EH (cell line): ENCODE measurements around the gene NDUFAF2.
"Not testable (repeated sequence)": the region's sequence is repeated elsewhere in the genome, so short reads cannot be mapped to it uniquely, and the experiment has no call there.

Experiments used
- DNase-seq: peaks from one replicate; pipeline ENCODE4 v3.0.0-alpha.2; 2015; ENCODE audit warnings: low read depth

The NDUFAF2 gene

DNA sequence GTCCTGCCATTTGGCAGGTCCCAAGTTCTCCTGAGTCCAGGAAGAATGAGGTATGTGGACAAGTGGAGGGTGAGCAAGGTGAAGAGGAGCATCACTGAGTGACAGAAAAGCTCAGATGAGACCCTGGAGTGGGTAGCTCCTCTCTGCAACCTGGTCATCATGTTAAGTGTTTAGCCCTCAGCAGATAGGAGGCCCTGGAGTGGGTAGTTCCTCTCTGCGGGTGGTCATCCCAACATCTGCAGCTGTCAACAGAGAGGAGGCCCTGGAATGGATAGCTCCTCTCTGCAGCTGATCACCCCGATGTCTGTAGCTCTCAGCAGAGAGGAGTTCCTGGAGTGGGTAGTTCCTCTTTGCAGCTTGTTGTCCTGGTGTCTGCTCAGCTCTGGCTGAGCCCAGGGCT is 48.4 kb downstream of the NDUFAF2 start:
- DNase-seq: no peak

DNA sequence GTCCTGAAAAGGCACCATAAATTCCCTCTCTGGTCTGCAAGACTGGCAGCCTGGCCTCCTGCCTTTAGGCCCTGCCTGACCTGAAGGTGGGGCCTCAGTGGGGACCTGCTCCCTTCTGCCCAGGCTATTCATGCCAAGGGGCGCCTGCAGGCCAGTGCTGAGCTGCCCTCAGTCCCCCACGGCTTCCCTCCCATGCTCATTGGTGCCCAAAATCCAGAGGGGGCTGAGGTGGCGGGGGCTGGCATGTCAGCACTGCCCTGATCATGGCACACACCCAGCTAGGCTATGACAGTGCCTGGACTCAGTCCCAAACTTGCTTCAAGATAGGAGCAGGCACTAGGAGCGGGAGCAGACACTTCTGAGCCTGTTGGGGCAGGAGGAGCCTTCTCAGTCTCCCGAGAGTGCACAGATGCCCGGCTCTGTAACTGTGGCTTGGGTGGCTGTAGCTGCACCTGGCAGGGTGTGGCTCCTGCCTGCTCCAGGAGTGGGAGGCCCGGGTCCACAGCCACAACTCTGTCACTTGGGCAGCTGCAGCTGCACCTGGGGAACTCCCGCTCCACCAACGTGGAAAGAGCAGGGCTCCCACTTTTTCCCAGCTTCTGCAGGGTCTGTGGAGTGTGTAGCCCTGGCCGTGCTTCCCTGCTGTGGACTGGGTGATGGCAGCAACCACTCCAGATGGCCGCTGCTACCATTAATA is 49.0 kb downstream of the NDUFAF2 start:
- no peak for DNase-seq

DNA sequence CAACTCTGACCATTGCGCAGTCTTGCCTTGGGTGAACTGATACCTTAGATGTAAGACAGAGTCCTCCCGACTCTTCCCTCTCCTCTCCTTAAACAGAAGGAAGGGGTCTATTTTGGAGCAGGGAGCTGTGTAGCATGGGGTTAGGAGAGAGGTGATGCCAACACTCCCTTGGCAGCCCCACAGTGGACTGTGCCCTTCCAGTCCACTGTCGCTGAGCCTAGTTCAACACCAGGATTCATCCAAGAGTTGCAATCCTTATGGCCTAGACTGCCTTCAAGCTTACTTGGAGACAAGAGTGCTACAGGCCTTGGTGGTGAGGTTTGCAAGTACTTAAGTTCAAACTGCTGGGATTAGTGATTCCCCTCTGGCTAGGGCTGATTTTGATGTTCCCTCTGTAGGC is 51.4 kb downstream of the NDUFAF2 start:
- DNase-seq: no peak

DNA sequence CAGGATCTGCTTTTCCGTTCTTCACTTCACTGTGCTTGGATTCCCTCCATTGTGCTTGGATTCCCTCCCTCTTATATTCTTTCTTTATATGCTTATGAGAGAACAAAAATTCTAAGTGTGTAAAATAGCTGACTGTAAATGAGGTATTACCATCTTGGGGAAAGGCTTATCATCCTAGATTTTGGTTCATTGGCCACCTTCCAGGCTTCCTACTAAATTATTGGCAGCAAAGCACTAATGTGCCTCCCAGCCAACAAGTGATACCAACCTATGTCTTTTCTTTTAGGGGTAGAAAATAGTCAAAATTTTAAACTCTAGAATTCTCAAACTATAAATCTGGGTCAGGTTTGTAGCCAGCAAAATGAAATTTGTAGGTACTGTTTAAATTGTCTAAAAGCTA is 52.7 kb downstream of the NDUFAF2 start:
- DNase-seq: no peak

DNA sequence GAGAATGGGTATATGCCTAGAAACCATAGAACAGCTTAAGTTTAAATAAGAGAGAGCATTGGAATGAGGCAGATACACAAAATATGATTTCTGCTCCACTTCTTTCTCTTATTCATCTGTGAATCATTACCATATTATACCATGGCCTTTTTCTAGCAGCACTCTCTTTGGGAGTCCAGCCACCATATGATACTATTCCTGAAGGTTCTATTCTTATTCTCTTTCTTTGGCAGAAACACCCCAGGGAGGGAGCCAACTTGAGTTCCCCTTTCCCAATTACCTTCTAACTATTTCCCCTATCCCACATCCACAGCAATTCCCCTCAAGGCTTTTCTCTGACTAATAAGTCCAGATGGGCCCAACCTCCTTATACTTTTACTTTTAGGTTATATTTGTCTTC is 55.9 kb downstream of the NDUFAF2 start:
- peak; percentile 53 for DNase-seq

DNA sequence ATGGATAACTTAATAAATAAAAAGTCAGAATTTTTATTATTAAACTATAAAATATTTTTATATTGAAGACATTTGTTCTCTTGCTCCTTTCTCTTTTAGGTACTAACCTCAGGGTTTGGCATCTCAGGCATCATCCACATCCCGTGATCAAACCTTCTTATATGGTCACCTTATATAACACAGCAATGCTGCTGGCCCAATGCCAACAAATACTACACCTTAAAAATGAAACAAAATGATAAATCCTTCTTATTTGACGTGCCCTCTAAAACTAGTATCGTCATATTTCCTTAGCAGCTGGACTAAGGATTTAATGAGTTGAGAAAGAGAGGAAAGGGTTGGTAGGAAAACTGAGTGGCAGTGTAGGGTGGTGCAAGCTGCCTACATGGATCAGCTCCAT is 56.6 kb downstream of the NDUFAF2 start:
- no peak for DNase-seq

DNA sequence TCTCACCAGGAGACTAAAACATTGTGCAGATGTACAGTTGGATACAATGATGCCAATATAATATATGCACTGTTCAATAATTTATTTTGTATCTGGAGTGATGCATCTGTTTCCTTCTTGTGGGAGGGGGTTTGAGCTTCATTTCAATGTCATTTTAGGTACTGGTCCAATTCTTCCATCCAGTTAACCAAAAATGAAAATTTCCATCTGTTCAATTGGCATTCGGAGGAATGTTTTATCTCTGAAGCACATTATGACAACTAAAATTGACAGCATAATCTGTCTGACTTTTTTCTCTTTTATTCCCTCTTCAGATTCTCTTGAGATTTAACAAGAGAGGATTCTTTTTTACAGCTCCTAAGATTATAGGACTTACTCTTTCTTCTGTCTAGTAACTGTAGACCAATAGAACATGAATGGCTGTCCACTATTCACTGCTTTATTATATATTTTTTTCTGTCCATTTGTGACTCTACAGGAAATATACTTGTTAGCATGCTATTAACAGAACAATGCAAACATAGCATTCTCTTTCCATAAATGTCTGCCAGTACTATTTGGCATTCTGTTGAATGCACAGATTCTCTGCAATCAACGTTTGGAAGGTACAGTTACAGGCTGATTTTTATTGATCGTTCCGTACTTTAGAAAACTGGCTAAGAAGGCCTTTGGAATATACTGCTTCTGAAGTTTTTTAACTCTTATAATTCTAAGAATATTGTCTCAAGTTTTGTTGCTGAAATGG is 57.8 kb downstream of the NDUFAF2 start:
- DNase-seq: no peak

DNA sequence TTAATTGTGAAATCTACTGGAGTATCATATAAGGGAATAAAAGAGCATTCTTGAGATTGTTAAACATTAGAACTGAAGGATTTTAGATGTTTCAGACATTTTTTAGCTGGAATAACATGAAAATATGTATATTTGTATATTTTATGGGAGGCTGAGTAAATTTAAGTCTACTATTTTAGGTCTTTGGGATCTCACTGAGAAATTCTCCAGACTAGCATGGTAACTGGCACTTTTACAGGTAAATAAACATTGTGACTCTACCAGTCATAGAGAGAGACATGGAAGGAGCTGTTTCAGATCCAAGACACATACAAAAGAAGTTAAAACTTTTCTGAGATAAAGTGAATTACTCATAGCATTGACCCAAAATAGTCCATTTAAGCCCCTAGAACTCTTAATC is 59.4 kb downstream of the NDUFAF2 start:
- peak; percentile 66 for DNase-seq

DNA sequence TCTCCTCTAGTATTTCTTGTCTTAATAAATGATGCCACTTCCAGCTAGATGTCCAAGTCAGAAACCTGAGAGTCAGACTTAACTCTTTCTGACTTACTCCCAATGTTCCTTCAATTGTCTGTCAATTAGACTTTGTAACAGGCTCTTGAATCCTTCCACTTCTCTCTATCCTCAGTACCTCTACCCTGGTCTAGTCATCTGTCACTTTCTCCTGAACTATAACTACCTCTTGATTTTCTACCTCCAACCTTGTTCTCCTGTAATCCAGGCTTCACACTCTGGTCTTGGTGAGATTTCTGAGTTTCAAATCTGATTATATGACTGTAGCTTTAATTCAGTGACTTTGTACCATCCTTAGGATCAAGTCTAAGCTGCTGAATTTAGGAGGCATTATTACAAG is 64.9 kb downstream of the NDUFAF2 start:
- no peak for DNase-seq

DNA sequence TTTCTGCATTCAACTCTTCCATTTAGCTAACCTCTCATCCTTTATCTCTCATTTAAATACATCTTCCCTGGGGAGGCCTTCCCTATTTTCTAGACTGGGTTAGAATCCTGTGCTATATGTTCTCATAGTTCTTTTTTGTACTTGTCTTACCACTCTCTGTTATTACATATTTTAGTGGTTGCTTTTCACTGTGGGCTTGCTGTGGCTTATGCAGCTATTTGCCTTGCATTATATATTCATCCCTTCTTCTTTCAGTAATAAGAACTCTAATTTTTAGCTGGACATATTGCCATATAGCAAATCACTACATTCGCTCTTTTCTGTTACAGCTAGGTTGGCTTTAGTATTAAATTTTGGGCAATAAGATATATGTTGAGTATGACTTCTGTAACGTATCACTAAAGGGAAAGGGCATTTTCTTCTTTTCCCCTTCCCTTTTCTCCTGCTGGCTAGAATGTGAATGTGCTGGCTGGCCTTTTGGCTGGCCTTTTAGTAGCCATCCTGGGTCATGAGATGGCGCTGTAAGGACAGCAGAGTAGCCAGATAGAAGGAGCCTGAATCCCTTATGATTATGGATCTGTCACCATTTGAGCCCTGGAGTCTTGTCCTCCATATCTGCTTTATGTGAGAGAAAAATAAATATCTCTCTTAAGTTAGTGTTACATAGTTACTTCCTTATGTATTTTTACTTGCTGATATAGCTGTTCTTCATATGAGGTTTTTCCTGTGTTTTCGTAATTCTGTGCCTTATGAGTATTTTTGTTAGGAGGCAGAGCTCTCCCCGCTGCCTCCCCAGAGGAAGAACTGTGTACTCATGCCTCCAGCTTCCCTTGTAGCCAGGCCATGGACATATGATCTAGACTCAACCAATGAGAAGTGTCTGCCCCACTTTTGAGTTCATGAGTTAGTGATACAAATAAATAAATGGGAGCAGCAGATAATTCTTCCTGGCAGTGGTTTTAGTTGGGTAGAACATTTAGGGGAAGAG is 65.8 kb downstream of the NDUFAF2 start:
- peak; percentile 36 for DNase-seq

DNA sequence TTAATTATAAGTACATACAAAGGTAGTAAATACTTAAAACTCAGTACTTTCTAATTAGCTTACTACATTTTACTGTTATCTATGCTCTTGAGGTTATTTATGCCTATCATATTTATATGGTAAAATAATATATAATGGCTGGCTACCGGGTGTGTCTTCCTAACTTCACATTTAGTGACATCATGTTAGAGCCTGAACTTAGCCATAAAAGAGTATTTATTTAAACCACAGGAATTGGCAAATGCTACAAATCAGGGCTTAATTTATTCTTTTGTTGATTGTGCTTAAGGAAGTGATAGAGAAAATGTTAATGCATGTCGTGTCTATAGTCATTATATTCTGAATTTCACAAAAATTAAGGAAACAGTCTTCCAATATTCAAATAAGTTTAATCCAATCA is 73.1 kb downstream of the NDUFAF2 start:
- peak; percentile 40 for DNase-seq

DNA sequence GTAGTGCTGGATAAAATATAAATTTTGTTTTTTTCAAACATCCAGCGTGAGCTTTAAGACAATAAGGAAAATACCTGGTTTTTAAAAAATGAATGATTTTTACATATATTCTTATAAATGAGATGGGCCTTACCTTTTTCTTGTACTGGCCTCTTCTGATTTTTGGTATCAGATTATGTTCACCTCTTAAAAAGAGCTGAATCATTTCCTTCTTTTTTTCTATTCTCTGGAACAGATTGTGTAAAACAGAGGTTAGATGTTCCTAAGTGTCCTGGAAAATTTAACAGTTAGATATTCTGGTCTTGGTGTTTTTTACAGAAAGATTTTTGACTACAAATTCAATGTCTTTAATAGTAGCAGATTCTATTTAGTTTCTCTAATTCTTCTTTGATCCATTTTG is 74.6 kb downstream of the NDUFAF2 start:
- no peak for DNase-seq

DNA sequence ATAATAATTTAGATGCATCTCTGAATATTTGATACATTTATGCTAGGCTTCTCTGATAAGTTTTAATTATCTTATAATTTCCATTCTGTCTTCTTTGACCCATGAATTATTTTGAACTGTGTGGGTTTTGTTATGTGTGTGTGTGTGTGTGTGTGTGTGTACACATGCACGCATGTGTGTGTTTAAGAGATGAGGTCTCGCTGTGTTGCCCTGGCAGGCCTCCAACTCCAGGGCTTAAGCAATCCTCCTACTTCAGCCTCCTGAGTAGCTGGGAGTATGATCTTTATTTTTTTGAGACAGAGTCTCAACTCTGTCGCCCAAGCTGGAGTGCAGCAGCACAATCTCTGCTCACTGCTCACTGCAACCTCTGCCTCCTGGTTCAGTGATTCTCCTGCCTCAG is 75.4 kb downstream of the NDUFAF2 start:
- peak; percentile 32 for DNase-seq

DNA sequence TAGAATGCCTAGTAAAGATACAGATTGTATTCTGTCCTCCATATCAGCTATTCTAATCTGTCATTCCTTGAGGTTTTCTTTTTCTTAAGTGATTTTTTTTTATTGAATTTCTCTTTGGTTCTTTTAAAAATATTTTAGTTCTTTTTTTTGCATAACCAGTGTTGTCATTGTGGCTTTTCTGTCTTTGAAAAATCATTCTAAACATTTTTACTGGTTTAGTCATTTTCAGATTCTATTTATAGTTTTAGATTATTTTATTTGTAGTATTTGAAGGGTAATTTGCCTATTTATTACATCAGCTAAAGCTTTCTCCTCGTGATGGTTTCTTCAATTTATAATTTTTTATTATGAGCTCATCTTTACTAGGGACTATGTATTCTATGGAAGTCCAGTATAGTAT is 78.1 kb downstream of the NDUFAF2 start:
- DNase-seq: peak; percentile 81

DNA sequence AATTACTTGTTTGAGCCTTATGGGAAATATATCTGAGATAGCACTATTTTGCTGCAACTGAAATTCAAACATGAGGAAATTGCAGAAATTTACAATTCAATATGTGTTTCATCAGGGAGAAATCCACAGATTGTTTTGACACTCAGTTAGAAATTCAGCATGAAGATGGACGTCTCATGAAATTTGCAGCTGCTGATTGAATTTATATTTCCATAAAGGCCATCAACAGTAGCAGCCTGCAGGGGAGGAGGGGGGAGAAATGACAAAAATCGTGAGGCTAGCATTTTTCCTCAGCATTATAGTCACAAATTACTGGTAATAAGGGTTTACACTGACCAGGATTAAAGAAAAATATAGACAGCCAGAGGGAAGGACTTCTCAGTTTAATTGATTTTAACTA is 81.0 kb downstream of the NDUFAF2 start:
- DNase-seq: no peak

DNA sequence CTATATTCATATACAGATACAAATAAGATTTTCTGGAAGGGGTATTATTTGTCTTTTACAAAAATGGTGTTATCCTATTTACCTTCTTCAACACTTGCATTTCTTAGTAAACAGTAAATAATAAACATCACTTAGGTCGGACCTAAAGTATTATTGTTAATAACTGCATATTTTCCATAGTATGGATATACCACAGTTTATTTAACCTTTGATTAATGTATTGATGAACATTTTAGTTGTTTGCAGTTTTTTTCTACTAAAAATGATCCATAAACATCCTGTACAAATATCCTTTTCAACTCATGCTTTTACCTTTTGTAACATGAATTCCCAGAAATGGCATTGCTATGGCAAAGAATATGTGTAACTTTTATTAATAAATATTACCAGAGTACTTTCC is 83.4 kb downstream of the NDUFAF2 start:
- no peak for DNase-seq

DNA sequence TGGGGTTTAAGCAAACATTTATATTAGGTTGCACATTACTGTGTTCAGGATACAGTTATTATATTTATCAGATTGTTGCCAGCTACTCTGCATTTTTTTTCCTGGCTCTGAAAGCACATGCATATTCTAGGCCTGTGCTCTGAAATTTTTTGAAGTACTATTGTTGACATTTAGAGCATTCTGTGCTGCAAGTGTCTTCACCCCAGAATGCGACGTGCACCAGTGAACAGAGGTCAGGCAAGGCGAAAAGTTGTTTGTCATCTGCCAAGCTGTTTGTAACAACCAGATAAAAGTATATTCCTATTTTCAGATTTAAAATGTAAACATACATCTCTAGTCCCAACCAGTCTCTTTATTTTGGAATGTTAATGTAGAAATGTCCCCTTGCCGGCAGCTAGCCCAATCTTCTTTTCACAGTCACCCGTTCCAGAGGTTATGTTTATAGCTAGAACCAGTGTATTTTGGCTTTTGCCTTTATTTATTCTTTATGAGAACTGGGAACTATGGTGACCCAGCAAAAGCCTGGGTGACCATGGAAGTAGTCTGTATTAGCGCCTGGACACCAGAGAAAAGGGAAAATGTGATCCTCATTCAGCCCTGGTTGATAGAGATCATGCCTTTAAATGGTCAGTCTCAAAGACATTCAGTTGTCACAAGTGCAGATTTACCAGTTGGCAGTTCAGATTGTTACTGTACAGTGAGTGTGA is 84.6 kb downstream of the NDUFAF2 start:
- DNase-seq: no peak

DNA sequence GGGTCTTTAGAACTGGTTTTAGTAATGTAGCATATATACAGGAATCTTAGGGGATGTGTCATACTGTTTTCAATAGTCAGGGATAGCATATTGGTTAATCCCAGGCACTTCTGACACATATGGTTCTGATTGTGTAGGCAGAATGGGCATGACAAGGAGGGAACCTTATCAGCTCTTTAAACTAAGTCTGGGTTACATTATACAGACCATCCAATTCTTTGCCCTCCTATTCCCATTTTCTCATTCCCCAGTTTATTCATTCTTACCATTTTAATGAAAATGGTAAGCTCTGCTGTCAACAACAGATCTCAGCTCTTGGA is 85.1 kb downstream of the NDUFAF2 start:
- peak; percentile 61 for DNase-seq

DNA sequence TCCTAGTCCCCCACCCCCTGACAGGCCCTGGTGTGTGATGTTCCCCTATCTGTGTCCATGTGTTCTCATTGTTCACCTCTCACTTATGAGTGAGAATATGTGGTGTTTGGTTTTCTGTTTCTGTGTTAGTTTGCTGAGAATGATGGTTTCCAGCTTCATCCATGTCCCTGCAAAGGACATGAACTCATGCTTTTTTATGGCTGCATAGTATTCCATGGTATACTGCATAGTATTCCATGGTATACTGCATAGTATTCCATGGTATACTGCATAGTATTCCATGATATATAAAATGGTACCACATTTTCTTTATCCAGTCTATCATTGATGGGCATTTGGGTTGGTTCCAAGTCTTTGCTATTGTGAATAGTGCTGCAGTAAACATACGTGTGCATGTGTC is 86.3 kb downstream of the NDUFAF2 start:
- DNase-seq: not testable (repeated sequence)

DNA sequence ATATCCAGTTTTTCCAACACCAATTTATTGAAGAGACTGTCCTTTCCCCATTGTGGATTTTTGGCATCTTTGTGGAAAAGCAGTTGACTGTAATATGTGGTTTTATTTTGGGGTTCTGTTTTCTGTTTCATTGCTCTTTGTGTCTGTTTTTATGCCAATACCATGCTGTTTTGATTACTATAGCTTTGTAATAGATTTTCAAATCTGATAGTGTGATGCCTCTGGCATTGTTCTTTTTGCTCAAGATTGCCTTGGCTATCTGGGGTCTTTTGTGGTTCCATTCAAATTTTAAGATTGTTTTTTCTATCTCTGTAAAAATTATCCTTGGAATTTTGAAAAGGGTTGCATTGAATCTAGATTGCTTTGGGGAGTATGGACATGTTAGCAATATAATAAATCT is 99.5 kb downstream of the NDUFAF2 start:
- no peak for DNase-seq

DNA sequence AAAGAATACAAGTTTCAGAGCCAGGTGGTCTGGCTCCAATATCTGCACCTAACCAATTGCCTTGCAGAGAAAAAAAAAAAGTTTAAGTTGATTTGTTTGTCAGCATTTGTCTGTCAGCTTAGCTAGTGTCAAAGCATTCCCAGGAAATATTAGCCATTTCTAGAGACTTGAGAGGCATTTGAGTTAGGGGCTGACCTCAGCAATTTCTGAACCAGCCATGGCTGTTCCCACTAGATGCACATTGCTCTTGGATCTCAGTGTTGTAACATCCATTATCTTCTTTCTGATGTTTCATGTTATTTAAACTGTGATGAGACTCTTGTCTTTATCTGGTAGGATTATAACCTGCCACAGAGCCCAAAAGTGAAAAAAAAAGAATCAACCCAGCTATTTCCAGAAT is 102.3 kb downstream of the NDUFAF2 start:
- no peak for DNase-seq

DNA sequence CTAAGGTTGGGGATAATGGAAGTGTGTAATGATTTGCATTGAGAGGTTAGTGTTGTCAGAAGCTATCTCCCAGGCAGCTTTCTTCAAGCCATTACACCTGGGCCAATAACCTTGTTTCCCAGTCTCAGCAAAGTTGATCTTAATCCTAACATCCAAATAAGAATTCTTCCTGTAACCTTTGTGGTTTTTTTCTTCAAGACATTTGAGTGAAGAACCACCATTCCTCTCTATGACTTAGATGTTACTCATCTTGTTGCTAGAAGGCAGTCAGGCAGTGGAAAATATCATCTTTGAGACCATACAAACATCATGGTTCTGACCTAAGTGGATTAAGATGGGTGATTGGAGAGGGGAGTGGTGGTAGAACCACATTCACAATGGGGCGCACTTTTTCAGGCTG is 103.5 kb downstream of the NDUFAF2 start:
- peak; percentile 82 for DNase-seq
